Astrocyte (in vitro differentiated cells and primary cell): ENCODE results near the gene FMOD. TPM values are rescaled to one million over a fixed set of nuclear protein-coding genes. Genes with fewer than 3 reads are reported as not detected.
A peak's percentile ranks its signal among the peaks of the same experiment; 100 is the strongest.

Source experiments
- DNase-seq: peaks from one replicate; pipeline ENCODE4 v3.0.0-alpha.2; 2010; ENCODE audit warnings: low read depth
- FAIRE-seq: peaks from 2 replicates; lab custom pipeline; 2011; peaks lifted over from hg19 to GRCh38; lab: Jason Lieb, UNC
- H2AFZ ChIP-seq: 2 replicates; pipeline ENCODE4 v1.6.0; 2012; ENCODE audit warnings: low read depth, low read length, inconsistent platforms
- H3K27ac ChIP-seq: 2 replicates; pipeline ENCODE4 v1.5.1; 2011; ENCODE audit warnings: low read depth, low read length, inconsistent platforms
- H3K27me3 ChIP-seq: 2 replicates; pipeline ENCODE4 v1.6.0; 2011; ENCODE audit warnings: low read length, inconsistent platforms; ENCODE audit not compliant: insufficient read depth
- H3K36me3 ChIP-seq: 2 replicates; pipeline ENCODE4 v1.5.1; 2011; ENCODE audit warnings: low read length, inconsistent platforms; ENCODE audit not compliant: insufficient read depth
- H3K4me1 ChIP-seq: 2 replicates; pipeline ENCODE4 v1.5.1; 2011; ENCODE audit warnings: low read length, inconsistent platforms; ENCODE audit not compliant: insufficient read depth
- H3K4me2 ChIP-seq: 2 replicates; pipeline ENCODE4 v1.6.0; 2012; ENCODE audit warnings: low read length, inconsistent platforms
- H3K4me3 ChIP-seq: 2 replicates; pipeline ENCODE4 v1.5.1; 2011; ENCODE audit warnings: low read depth, mild to moderate bottlenecking, low read length, inconsistent platforms; ENCODE audit not compliant: insufficient read depth
- H3K79me2 ChIP-seq: 2 replicates; pipeline ENCODE4 v1.6.0; 2012; ENCODE audit warnings: mild to moderate bottlenecking, low read length, inconsistent platforms; ENCODE audit not compliant: insufficient read depth
- H3K9ac ChIP-seq: 2 replicates; pipeline ENCODE4 v1.6.0; 2012; ENCODE audit warnings: mild to moderate bottlenecking, low read length, inconsistent platforms
- H3K9me3 ChIP-seq: 2 replicates; pipeline ENCODE4 v1.5.1; 2012; ENCODE audit warnings: low read depth, mild to moderate bottlenecking, low read length, inconsistent platforms; ENCODE audit not compliant: insufficient read depth
- H4K20me1 ChIP-seq: 2 replicates; pipeline ENCODE4 v1.6.0; 2012; ENCODE audit warnings: low read length, inconsistent platforms; ENCODE audit not compliant: insufficient read depth
- H3K27ac Mint-ChIP-seq: one replicate; pipeline ENCODE4 v1.8.0; 2021; ENCODE audit warnings: mild to moderate bottlenecking, mixed read lengths; ENCODE audit not compliant: unreplicated experiment
- H3K27me3 Mint-ChIP-seq: one replicate; pipeline ENCODE4 v1.8.0; 2021; ENCODE audit warnings: low read depth, mixed read lengths; ENCODE audit not compliant: unreplicated experiment
- H3K36me3 Mint-ChIP-seq: one replicate; pipeline ENCODE4 v1.8.0; 2021; ENCODE audit warnings: low read depth, mixed read lengths; ENCODE audit not compliant: unreplicated experiment
- H3K4me1 Mint-ChIP-seq: one replicate; pipeline ENCODE4 v1.8.0; 2021; ENCODE audit warnings: low read depth, mixed read lengths; ENCODE audit not compliant: unreplicated experiment
- H3K4me3 Mint-ChIP-seq: one replicate; pipeline ENCODE4 v1.8.0; 2021; ENCODE audit warnings: mild to moderate bottlenecking, moderate library complexity, mixed read lengths; ENCODE audit not compliant: unreplicated experiment
- H3K9me3 Mint-ChIP-seq: one replicate; pipeline ENCODE4 v1.8.0; 2021; ENCODE audit warnings: mild to moderate bottlenecking, mixed read lengths; ENCODE audit not compliant: unreplicated experiment
- CTCF ChIP-seq: IDR thresholded peaks from 2 replicates; pipeline ENCODE4 v1.5.1; 2011; ENCODE audit warnings: low read depth, mild to moderate bottlenecking, inconsistent platforms, low read length, moderate library complexity; ENCODE audit not compliant: insufficient read depth
- EZH2 ChIP-seq: IDR thresholded peaks from 2 replicates; pipeline ENCODE4 v1.6.1; 2012; ENCODE audit warnings: mild to moderate bottlenecking, low read length, inconsistent platforms; ENCODE audit not compliant: insufficient read depth
- total RNA-seq: library from RNA; stranded (reverse); gene quantifications from 2 replicates; pipeline ENCODE4 v1.2.1, GENCODE V29; 2021

The FMOD gene
- total RNA-seq, 1 donor from 2014 or later: not detected

DNA sequence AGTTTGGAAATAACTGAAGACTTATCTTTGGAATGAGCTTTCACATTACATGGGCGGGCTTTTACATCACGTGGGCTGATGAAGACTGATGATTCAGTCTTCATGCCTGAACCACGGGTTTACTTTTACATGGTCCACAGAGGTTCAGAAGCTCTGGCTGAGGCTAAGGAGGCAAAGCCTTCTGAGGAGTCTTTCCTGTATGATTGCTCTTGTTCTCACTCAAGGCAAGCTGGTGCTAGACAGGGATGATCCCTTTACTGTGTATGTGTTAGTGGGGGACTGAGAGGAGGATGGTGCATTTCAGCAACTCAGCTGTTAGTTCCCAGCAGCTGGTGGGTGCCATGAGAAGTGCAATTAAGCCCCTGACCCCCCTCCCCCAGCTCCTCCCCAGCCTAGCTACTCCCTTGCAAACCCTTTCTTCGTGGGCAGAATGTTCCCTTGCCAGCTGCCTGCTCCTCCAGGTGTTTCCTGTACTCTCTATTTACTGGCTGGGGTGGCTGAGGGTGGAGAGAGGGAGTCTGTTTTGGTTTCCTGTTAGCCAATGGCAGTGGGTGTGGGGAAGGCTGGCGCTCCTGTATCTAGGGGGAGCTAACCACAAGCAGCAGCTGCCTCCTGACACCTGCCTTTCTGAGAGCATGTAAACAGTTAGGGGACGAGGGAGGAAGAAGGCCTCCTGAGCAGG is 30.2 kb downstream of the FMOD start:
- Histone ChIP-seq H3K9ac (no peak overlapping the region), H2AFZ (peak overlapping the region; percentile 39), H3K36me3 (no peaks in the 10 kb centered on the region), H3K4me1 (peaks cover 9% of the 10 kb centered on the region), H3K9me3 (no peaks in the 10 kb centered on the region), H4K20me1 (no peaks in the 10 kb centered on the region), H3K4me2 (no peak overlapping the region), H3K4me3 (no peak overlapping the region), H3K27me3 (peaks cover 43% of the 10 kb centered on the region), H3K27ac (no peak overlapping the region), H3K79me2 (no peaks in the 10 kb centered on the region)
- H3K27me3 Mint-ChIP-seq: peaks cover 30% of the 10 kb centered on the region
- FAIRE-seq: no peak
- DNase-seq: peak; percentile 55
- peaks cover 3% of the 10 kb centered on the region for H3K9me3 Mint-ChIP-seq
- H3K36me3 Mint-ChIP-seq: no peaks in the 10 kb centered on the region
- H3K4me1 Mint-ChIP-seq: peaks cover 20% of the 10 kb centered on the region
- peak overlapping the region; percentile 34 for H3K4me3 Mint-ChIP-seq
- no peak for TF ChIP-seq EZH2
- TF ChIP-seq CTCF: no peak
- H3K27ac Mint-ChIP-seq: peak overlapping the region; percentile 23

DNA sequence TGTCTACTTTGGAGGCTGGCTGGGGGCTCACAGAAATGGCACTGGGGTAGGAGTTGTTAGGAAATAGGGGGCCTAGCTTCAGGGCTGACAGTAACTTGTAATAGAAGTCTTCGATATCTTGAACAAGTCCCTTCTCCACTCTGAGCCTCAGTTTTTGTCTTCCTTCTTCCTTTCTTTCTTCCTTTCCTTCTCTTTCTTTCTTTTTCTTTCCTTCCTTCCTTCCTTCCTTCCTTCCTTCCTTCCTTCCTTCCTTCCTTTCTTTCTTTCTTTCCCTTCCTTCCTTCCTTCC is 32.7 kb downstream of the FMOD start:
- H3K4me1 ChIP-seq: peaks cover 5% of the 10 kb centered on the region
- no peaks in the 10 kb centered on the region for H3K79me2 ChIP-seq
- TF ChIP-seq CTCF (no peak), EZH2 (no peak)
- no peak for FAIRE-seq
- H2AFZ ChIP-seq: no peak overlapping the region
- no peaks in the 10 kb centered on the region for H4K20me1 ChIP-seq
- H3K4me1 Mint-ChIP-seq: peaks cover 11% of the 10 kb centered on the region
- H3K4me3 ChIP-seq: no peak overlapping the region
- H3K9me3 ChIP-seq: no peaks in the 10 kb centered on the region
- peaks cover 21% of the 10 kb centered on the region for H3K27me3 Mint-ChIP-seq
- DNase-seq: no peak
- H3K27ac ChIP-seq: no peak overlapping the region
- H3K4me3 Mint-ChIP-seq: no peak overlapping the region
- H3K36me3 Mint-ChIP-seq: peaks cover 3% of the 10 kb centered on the region
- no peak overlapping the region for H3K27ac Mint-ChIP-seq
- H3K36me3 ChIP-seq: no peaks in the 10 kb centered on the region
- H3K4me2 ChIP-seq: no peak overlapping the region
- peaks cover 20% of the 10 kb centered on the region for H3K27me3 ChIP-seq
- peaks cover 3% of the 10 kb centered on the region for H3K9me3 Mint-ChIP-seq
- H3K9ac ChIP-seq: no peak overlapping the region

GRCh38 chr1:203317429-203318228 is 33.3 kb downstream of the FMOD start:
- Histone ChIP-seq H3K9ac (no peak overlapping the region), H3K27ac (no peak overlapping the region), H3K36me3 (no peaks in the 10 kb centered on the region), H3K79me2 (no peaks in the 10 kb centered on the region), H2AFZ (no peak overlapping the region), H3K27me3 (peaks cover 19% of the 10 kb centered on the region), H3K9me3 (no peaks in the 10 kb centered on the region), H3K4me1 (peaks cover 5% of the 10 kb centered on the region), H3K4me2 (no peak overlapping the region), H4K20me1 (no peaks in the 10 kb centered on the region), H3K4me3 (no peak overlapping the region)
- H3K4me3 Mint-ChIP-seq: no peak overlapping the region
- FAIRE-seq (no peak), DNase-seq (no peak)
- H3K9me3 Mint-ChIP-seq: peaks cover 3% of the 10 kb centered on the region
- no peak overlapping the region for H3K27ac Mint-ChIP-seq
- peaks cover 3% of the 10 kb centered on the region for H3K36me3 Mint-ChIP-seq
- H3K4me1 Mint-ChIP-seq: peaks cover 11% of the 10 kb centered on the region
- peaks cover 19% of the 10 kb centered on the region for H3K27me3 Mint-ChIP-seq
- TF ChIP-seq CTCF: no peak
- TF ChIP-seq EZH2: no peak
